H54 (cell line): ENCODE measurements around the gene C6orf118.

Experiments
- DNase-seq: peaks from one replicate; pipeline ENCODE4 v3.0.0; 2011; ENCODE audit warnings: low spot score, mixed read lengths; ENCODE audit not compliant: insufficient read length
- FAIRE-seq: peaks from 3 replicates; lab custom pipeline; 2011; peaks lifted over from hg19 to GRCh38; lab: Jason Lieb, UNC
- POLR2A ChIP-seq: IDR thresholded peaks from 2 replicates; pipeline ENCODE4 v1.6.1; 2011; ENCODE audit warnings: low read depth, mild to moderate bottlenecking, low read length

The C6orf118 gene

GRCh38 chr6:165231581-165232561 lies 77.5 kb downstream of the C6orf118 start:
- no peak for DNase-seq
- FAIRE-seq: no peak
- no peak for TF ChIP-seq POLR2A

- FAIRE-seq (no peak), DNase-seq (no peak)
- no peak for TF ChIP-seq POLR2A
Measured at GRCh38 chr6:165231177-165231576, 78.2 kb downstream of the C6orf118 start.
